Fibroblast of lung (primary cell): ENCODE measurements around the gene TM9SF4. TPM values are rescaled to one million over a fixed set of nuclear protein-coding genes. Genes with fewer than 3 reads are reported as not detected.

Experiments
- DNase-seq, 2 donors: peaks; one replicate each; pipeline versions ENCODE4 v3.0.0 to v3.0.0-alpha.2; 2010; ENCODE audit warnings: low read depth in 2 of 2
- H2AFZ ChIP-seq: 2 replicates; pipeline ENCODE4 v1.5.1; 2012; ENCODE audit warnings: low read length, control low read depth, inconsistent platforms
- H3K27ac ChIP-seq: 2 replicates; pipeline ENCODE4 v1.5.1; 2011; ENCODE audit warnings: low read length, control low read depth; ENCODE audit not compliant: insufficient read depth
- H3K27me3 ChIP-seq: 2 replicates; pipeline ENCODE4 v1.5.1; 2011; ENCODE audit warnings: mild to moderate bottlenecking, low read length; ENCODE audit not compliant: control insufficient read depth, insufficient read depth
- H3K36me3 ChIP-seq: 2 replicates; pipeline ENCODE4 v1.5.1; 2011; ENCODE audit warnings: low read length; ENCODE audit not compliant: control insufficient read depth, insufficient read depth
- H3K4me1 ChIP-seq: 2 replicates; pipeline ENCODE4 v1.5.1; 2011; ENCODE audit warnings: low read length; ENCODE audit not compliant: control insufficient read depth, insufficient read depth; ENCODE audit errors: extremely low read depth
- H3K4me2 ChIP-seq: 2 replicates; pipeline ENCODE4 v1.5.1; 2011; ENCODE audit warnings: low read length, control low read depth; ENCODE audit not compliant: insufficient read depth; ENCODE audit errors: extremely low read depth
- H3K4me3 ChIP-seq, 4 experiments: fragments of 200-600 bp in 1 of 4; sonication (generic) in 1 of 4; replicated peaks in 1 of 4; 2 replicates each; pipeline ENCODE4 v1.5.1; 2011 to 2016; ENCODE audit warnings: low read length in 4 of 4, low read depth in 3 of 4, mild to moderate bottlenecking in 3 of 4, control low read depth in 2 of 4, inconsistent platforms in 1 of 4, mixed read lengths in 1 of 4; ENCODE audit not compliant: insufficient read depth in 1 of 4; ENCODE audit errors: control extremely low read depth in 1 of 4
- H3K79me2 ChIP-seq: 2 replicates; pipeline ENCODE4 v1.5.1; 2012; ENCODE audit warnings: mild to moderate bottlenecking, low read length, inconsistent platforms; ENCODE audit not compliant: control insufficient read depth, insufficient read depth
- H3K9ac ChIP-seq: 2 replicates; pipeline ENCODE4 v1.5.1; 2011; ENCODE audit warnings: mild to moderate bottlenecking, low read length, control low read depth; ENCODE audit not compliant: insufficient read depth
- H3K9me3 ChIP-seq: 2 replicates; pipeline ENCODE4 v1.5.1; 2012; ENCODE audit warnings: low read depth, low read length; ENCODE audit not compliant: control insufficient read depth, insufficient read depth
- H4K20me1 ChIP-seq: 2 replicates; pipeline ENCODE4 v1.5.1; 2011; ENCODE audit warnings: low read length; ENCODE audit not compliant: control insufficient read depth, insufficient read depth; ENCODE audit errors: extremely low read depth
- EZH2 ChIP-seq: IDR thresholded peaks from 2 replicates; pipeline ENCODE4 v1.5.1; 2012; ENCODE audit warnings: low read length, control low read depth, mild to moderate bottlenecking; ENCODE audit errors: missing control alignments
- polyA plus RNA-seq, 2 donors: library from polyadenylated mRNA; depleted of rRNA in 1 of 2; stranded (reverse) in 1 of 2; unstranded in 1 of 2; fragments of >200 nt; gene quantifications; 2 replicates each; pipeline ENCODE4 v1.2.1, GENCODE V29; 2011 to 2012; ENCODE audit warnings: missing spikeins in 1 of 2
- total RNA-seq: library from RNA; depleted of rRNA; stranded (reverse); fragments of >200 nt; gene quantifications from 2 replicates; pipeline ENCODE4 v1.2.1, GENCODE V29; 2014
- TF ChIP-seq, protein P1 (sequence below), 2 donors: IDR thresholded peaks in 1 of 2; conservative IDR thresholded peaks in 1 of 2; 1 replicate in 1 of 2; 2 replicates in 1 of 2; pipeline ENCODE4 v1.5.1; 2011 to 2012; ENCODE audit warnings: low read length in 2 of 2, control low read depth in 1 of 2, inconsistent platforms in 1 of 2, low read depth in 1 of 2, mild to moderate bottlenecking in 1 of 2

TM9SF4 gene
- total and polyA plus RNA-seq, 2 donors (not counting 1 experiment from before 2014, with no cell fraction given): 33.5 to 71.3 TPM

DNA sequence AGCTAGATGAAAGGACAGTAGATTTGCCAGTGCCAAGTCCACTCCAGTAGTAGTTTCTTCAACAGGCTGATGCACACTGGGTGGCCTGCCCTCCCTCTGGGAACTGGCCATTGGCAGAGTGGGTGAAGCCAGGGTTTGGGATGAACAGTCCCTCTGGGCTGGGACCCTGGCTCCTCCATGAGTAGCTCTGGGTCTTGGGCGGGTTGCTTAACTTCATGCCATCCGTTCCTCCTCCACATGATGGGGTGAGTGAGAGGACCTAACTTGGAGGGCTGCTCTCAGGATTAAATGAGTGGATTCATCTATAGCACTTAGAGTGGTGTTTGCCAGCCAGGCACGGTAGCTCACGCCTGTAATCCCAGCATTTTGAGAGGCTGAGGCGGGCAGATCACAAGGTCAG lies 50.8 kb downstream of the TM9SF4 start:
- DNase-seq: no peak
- no peaks in the 10 kb centered on the region for H4K20me1 ChIP-seq
- H3K4me3 ChIP-seq: no peak overlapping the region
- H3K4me2 ChIP-seq: no peak overlapping the region
- H3K79me2 ChIP-seq: no peaks in the 10 kb centered on the region
- H3K9me3 ChIP-seq: no peaks in the 10 kb centered on the region
- no peak overlapping the region for H2AFZ ChIP-seq
- H3K27ac ChIP-seq: no peak overlapping the region
- peaks cover 2% of the 10 kb centered on the region for H3K4me1 ChIP-seq
- TF ChIP-seq, protein P1, sequence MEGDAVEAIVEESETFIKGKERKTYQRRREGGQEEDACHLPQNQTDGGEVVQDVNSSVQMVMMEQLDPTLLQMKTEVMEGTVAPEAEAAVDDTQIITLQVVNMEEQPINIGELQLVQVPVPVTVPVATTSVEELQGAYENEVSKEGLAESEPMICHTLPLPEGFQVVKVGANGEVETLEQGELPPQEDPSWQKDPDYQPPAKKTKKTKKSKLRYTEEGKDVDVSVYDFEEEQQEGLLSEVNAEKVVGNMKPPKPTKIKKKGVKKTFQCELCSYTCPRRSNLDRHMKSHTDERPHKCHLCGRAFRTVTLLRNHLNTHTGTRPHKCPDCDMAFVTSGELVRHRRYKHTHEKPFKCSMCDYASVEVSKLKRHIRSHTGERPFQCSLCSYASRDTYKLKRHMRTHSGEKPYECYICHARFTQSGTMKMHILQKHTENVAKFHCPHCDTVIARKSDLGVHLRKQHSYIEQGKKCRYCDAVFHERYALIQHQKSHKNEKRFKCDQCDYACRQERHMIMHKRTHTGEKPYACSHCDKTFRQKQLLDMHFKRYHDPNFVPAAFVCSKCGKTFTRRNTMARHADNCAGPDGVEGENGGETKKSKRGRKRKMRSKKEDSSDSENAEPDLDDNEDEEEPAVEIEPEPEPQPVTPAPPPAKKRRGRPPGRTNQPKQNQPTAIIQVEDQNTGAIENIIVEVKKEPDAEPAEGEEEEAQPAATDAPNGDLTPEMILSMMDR (conservative IDR thresholded peaks at IDR 0.05 in 1 of 2, IDR thresholded peaks at IDR 0.05 in 1 of 2; ENCODE audit: low read depth in 1 of 2, low read length in 2 of 2): no peak
- no peak for TF ChIP-seq EZH2
- H3K9ac ChIP-seq: no peak overlapping the region
- H3K27me3 ChIP-seq: no peaks in the 10 kb centered on the region
- H3K36me3 ChIP-seq: peaks cover 22% of the 10 kb centered on the region

- H3K9ac ChIP-seq: no peak overlapping the region
- no peak overlapping the region for H3K4me2 ChIP-seq
- H3K27ac ChIP-seq: no peak overlapping the region
- no peaks in the 10 kb centered on the region for H3K79me2 ChIP-seq
- no peaks in the 10 kb centered on the region for H4K20me1 ChIP-seq
- no peaks in the 10 kb centered on the region for H3K27me3 ChIP-seq
- no peak for DNase-seq
- no peaks in the 10 kb centered on the region for H3K9me3 ChIP-seq
- H3K36me3 ChIP-seq: peaks cover 28% of the 10 kb centered on the region
- TF ChIP-seq, protein P1 (conservative IDR thresholded peaks at IDR 0.05 in 1 of 2, IDR thresholded peaks at IDR 0.05 in 1 of 2; ENCODE audit: low read depth in 1 of 2, low read length in 2 of 2): no peak
- no peak for TF ChIP-seq EZH2
- no peak overlapping the region for H3K4me3 ChIP-seq
- no peak overlapping the region for H2AFZ ChIP-seq
- no peaks in the 10 kb centered on the region for H3K4me1 ChIP-seq
Observed at GRCh38 chr20:32162351-32162750, 52.8 kb downstream of the TM9SF4 start.

- no peaks in the 10 kb centered on the region for H3K27me3 ChIP-seq
- TF ChIP-seq, protein P1 (conservative IDR thresholded peaks at IDR 0.05 in 1 of 2, IDR thresholded peaks at IDR 0.05 in 1 of 2; ENCODE audit: low read depth in 1 of 2, low read length in 2 of 2): no peak
- no peak for TF ChIP-seq EZH2
- no peaks in the 10 kb centered on the region for H4K20me1 ChIP-seq
- no peak overlapping the region for H3K9ac ChIP-seq
- H3K4me3 ChIP-seq: no peak overlapping the region
- no peaks in the 10 kb centered on the region for H3K4me1 ChIP-seq
- no peak overlapping the region for H3K27ac ChIP-seq
- H3K9me3 ChIP-seq: no peaks in the 10 kb centered on the region
- no peak overlapping the region for H2AFZ ChIP-seq
- H3K79me2 ChIP-seq: no peaks in the 10 kb centered on the region
- no peak for DNase-seq
- H3K4me2 ChIP-seq: no peak overlapping the region
- peaks cover 18% of the 10 kb centered on the region for H3K36me3 ChIP-seq
Observed at GRCh38 chr20:32163951-32164350, 54.4 kb downstream of the TM9SF4 start.
